ENCODE data around the gene MPRIP.

The MPRIP gene

DNA sequence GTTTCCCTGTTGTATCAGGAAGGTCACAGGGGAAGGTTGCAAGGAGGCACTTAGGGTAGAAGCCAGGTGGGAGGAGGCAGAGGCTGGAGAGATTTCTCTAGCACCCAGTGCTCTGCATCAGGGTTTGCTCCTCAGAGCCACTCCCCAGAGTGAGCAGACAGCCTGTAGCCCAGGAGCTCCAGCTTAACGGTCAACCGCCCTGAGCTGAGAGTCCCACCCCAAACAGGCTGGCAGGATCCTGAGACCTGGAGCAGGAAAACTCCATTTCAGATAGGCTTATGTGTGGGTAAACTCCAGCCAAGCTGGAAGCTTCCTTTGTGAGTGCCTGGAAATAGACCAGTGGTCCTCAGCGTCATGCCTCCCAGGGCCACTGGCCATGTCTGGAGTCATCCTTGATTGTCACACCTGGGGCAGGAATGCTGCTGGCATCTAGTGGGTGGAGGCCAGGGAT, 37.9 kb downstream of the MPRIP start:
- DNase-seq = no peak
- TF ChIP-seq, protein P1, sequence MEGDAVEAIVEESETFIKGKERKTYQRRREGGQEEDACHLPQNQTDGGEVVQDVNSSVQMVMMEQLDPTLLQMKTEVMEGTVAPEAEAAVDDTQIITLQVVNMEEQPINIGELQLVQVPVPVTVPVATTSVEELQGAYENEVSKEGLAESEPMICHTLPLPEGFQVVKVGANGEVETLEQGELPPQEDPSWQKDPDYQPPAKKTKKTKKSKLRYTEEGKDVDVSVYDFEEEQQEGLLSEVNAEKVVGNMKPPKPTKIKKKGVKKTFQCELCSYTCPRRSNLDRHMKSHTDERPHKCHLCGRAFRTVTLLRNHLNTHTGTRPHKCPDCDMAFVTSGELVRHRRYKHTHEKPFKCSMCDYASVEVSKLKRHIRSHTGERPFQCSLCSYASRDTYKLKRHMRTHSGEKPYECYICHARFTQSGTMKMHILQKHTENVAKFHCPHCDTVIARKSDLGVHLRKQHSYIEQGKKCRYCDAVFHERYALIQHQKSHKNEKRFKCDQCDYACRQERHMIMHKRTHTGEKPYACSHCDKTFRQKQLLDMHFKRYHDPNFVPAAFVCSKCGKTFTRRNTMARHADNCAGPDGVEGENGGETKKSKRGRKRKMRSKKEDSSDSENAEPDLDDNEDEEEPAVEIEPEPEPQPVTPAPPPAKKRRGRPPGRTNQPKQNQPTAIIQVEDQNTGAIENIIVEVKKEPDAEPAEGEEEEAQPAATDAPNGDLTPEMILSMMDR (IDR thresholded peaks at IDR 0.05) = no peak
- peak overlapping the region; percentile 91 for H3K27ac Mint-ChIP-seq
- peaks cover 74% of the 10 kb centered on the region for H3K4me1 Mint-ChIP-seq
- no peak overlapping the region for H3K4me3 Mint-ChIP-seq
- peaks cover 40% of the 10 kb centered on the region for H3K36me3 Mint-ChIP-seq (ENCODE audit: low read depth)
- no peaks in the 10 kb centered on the region for H3K9me3 Mint-ChIP-seq
- no peaks in the 10 kb centered on the region for H3K27me3 Mint-ChIP-seq (ENCODE audit: low read depth, poor library complexity)

GRCh38 chr17:17080781-17081180, 38.5 kb downstream of the MPRIP start:
- H3K4me1 Mint-ChIP-seq = peaks cover 74% of the 10 kb centered on the region
- H3K4me3 Mint-ChIP-seq = no peak overlapping the region
- H3K27me3 Mint-ChIP-seq (ENCODE audit: low read depth, poor library complexity) = no peaks in the 10 kb centered on the region
- no peaks in the 10 kb centered on the region for H3K9me3 Mint-ChIP-seq
- no peak overlapping the region for H3K27ac Mint-ChIP-seq
- TF ChIP-seq, protein P1 (IDR thresholded peaks at IDR 0.05) = no peak
- peaks cover 40% of the 10 kb centered on the region for H3K36me3 Mint-ChIP-seq (ENCODE audit: low read depth)
- DNase-seq = no peak

DNA sequence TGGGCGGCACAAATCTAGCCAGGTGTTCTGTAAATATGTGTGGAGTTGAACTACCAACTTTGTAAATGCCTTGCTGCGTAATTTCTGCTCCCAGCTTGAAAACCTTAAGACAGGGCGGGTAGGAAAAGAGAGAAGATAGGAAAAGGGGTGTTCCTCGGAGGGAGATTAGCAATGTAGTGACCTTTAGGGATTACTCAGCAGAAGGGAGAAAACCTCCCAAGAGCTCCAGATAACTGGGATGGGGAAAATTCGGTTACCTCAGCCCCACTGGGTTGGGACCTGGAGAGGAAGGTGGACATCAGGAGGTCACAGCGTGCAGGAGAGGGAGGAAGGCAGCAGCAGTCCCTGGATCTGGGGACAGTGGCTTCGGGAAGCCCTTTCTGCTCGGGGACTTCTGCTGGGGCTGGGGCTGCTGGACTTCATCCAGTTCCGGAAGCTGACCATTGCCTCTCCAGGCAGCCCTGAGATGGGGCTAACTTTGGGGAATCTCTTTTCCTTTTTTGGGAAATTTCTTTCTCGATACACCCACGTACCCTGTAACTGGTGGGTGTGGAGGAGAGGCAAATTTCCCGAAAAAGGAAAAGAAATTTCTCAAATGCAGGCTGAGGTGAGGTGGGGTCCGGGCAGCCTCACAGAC, 39.2 kb downstream of the MPRIP start:
- TF ChIP-seq, protein P1 (IDR thresholded peaks at IDR 0.05) = no peak
- DNase-seq = no peak
- H3K9me3 Mint-ChIP-seq = no peaks in the 10 kb centered on the region
- peaks cover 74% of the 10 kb centered on the region for H3K4me1 Mint-ChIP-seq
- peaks cover 44% of the 10 kb centered on the region for H3K36me3 Mint-ChIP-seq (ENCODE audit: low read depth)
- no peaks in the 10 kb centered on the region for H3K27me3 Mint-ChIP-seq (ENCODE audit: low read depth, poor library complexity)
- peak overlapping the region; percentile 55 for H3K27ac Mint-ChIP-seq
- no peak overlapping the region for H3K4me3 Mint-ChIP-seq

DNA sequence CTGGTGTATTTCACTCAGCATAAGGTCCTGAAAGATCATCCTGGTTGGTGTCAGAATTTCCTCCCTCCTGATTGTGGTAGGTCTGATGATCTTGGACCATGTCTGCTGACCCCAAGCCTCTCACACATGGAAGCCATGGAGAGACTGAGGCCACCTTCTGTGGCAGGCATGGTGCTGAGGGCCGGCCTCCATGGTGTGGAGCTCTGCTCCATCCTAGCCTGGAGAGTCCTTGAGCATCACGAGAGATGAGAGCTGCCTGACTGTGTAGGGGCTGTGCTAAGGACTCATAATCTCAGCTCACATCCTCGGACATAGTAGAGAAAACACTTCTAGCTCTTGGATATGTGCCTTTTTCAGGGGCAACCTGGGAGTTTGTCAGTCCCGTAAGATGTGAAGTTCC, 40.6 kb downstream of the MPRIP start:
- no peak overlapping the region for H3K4me3 Mint-ChIP-seq
- H3K27me3 Mint-ChIP-seq (ENCODE audit: low read depth, poor library complexity) = no peaks in the 10 kb centered on the region
- H3K27ac Mint-ChIP-seq = peak overlapping the region; percentile 96
- TF ChIP-seq, protein P1 (IDR thresholded peaks at IDR 0.05) = no peak
- H3K4me1 Mint-ChIP-seq = peaks cover 72% of the 10 kb centered on the region
- peaks cover 46% of the 10 kb centered on the region for H3K36me3 Mint-ChIP-seq (ENCODE audit: low read depth)
- no peaks in the 10 kb centered on the region for H3K9me3 Mint-ChIP-seq
- no peak for DNase-seq

GRCh38 chr17:17084317-17084835, 42.1 kb downstream of the MPRIP start:
- TF ChIP-seq, protein P1 (IDR thresholded peaks at IDR 0.05) = no peak
- Mint-ChIP-seq H3K27me3 (ENCODE audit: low read depth, poor library complexity) (no peaks in the 10 kb centered on the region), H3K4me1 (peaks cover 57% of the 10 kb centered on the region), H3K9me3 (no peaks in the 10 kb centered on the region), H3K36me3 (ENCODE audit: low read depth) (peaks cover 47% of the 10 kb centered on the region), H3K4me3 (no peak overlapping the region), H3K27ac (peak overlapping the region; percentile 78)
- no peak for DNase-seq

DNA sequence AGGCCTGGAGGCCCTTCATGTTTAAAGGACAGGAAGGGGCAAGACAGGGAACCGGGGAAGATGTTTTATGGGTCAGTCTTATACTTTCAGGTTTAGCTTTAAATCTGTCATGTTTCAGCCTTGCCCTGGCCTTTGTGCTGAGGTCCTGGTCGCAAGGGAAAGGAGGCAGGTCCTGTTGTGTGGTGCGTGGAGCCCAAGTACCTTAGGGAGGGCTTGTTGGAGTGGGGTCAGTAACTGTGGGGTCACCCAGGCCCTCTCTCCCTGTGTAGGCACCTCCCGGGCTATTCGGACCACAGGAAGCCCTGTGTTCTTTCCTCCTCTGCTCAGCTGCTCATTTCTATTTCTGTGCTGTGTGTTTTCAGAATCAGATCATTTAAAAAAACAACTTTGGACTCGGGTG, 42.7 kb downstream of the MPRIP start:
- TF ChIP-seq, protein P1 (IDR thresholded peaks at IDR 0.05) = no peak
- no peaks in the 10 kb centered on the region for H3K27me3 Mint-ChIP-seq (ENCODE audit: low read depth, poor library complexity)
- DNase-seq = no peak
- H3K4me3 Mint-ChIP-seq = no peak overlapping the region
- H3K36me3 Mint-ChIP-seq (ENCODE audit: low read depth) = peaks cover 53% of the 10 kb centered on the region
- no peaks in the 10 kb centered on the region for H3K9me3 Mint-ChIP-seq
- H3K4me1 Mint-ChIP-seq = peaks cover 51% of the 10 kb centered on the region
- H3K27ac Mint-ChIP-seq = peak overlapping the region; percentile 78
